Suprapubic skin (tissue), 4 donors: ENCODE measurements around the gene GBP4. TPM values are rescaled to one million over a fixed set of nuclear protein-coding genes. Genes with fewer than 3 reads are reported as not detected.
A peak's percentile ranks its signal among the peaks of the same experiment; 100 is the strongest.
"Not testable (repeated sequence)": the region's sequence is repeated elsewhere in the genome, so short reads cannot be mapped to it uniquely, and the experiment has no call there.

Experiments
- DNase-seq, 2 donors: peaks; one replicate each; pipeline ENCODE4 v3.0.0-alpha.2; 2019; ENCODE audit warnings: low spot score in 2 of 2
- H3K27ac ChIP-seq: fragments of 200-600 bp; sonication (generic); one replicate; pipeline ENCODE4 v1.5.1; 2019
- H3K27me3 ChIP-seq: fragments of 200-600 bp; sonication (generic); one replicate; pipeline ENCODE4 v1.5.1; 2019
- H3K36me3 ChIP-seq: fragments of 200-600 bp; sonication (generic); one replicate; pipeline ENCODE4 v1.5.1; 2019
- H3K4me1 ChIP-seq: fragments of 200-600 bp; sonication (generic); one replicate; pipeline ENCODE4 v1.5.1; 2019
- H3K4me3 ChIP-seq: fragments of 200-600 bp; sonication (generic); one replicate; pipeline ENCODE4 v1.5.1; 2019; ENCODE audit warnings: mild to moderate bottlenecking
- H3K9me3 ChIP-seq: fragments of 200-600 bp; sonication (generic); one replicate; pipeline ENCODE4 v1.5.1; 2019
- CTCF ChIP-seq, 2 donors: fragments of 200-600 bp in 1 of 2; fragments of 450-650 bp in 1 of 2; sonication (generic) in 1 of 2; IDR thresholded peaks; one replicate each; pipeline ENCODE4 v1.5.1; 2016 to 2019; ENCODE audit warnings: antibody characterized with exemption in 2 of 2, mild to moderate bottlenecking in 1 of 2, moderate library complexity in 1 of 2
- EP300 ChIP-seq: sonication (generic); formaldehyde crosslinking; IDR thresholded peaks from one replicate; pipeline ENCODE4 v1.6.1; 2017; ENCODE audit warnings: antibody characterized with exemption
- POLR2A ChIP-seq, 2 donors: fragments of 450-650 bp; IDR thresholded peaks; one replicate each; pipeline ENCODE4 v1.6.1; 2017; ENCODE audit warnings: antibody characterized with exemption in 2 of 2, mild to moderate bottlenecking in 2 of 2, moderate library complexity in 2 of 2
- POLR2AphosphoS5 ChIP-seq, 3 donors: sonication (generic); formaldehyde crosslinking; IDR thresholded peaks; one replicate each; pipeline ENCODE4 v1.6.1; 2017; ENCODE audit warnings: antibody characterized with exemption in 3 of 3
- WGBS: methylation state at CpG from one replicate; pipeline ENCODE4 v1.1.5; 2018; 5-methylcytosine and 5-hydroxymethylcytosine counted together
- total RNA-seq, 4 donors: library from RNA; depleted of rRNA; stranded (reverse); fragments of >200 nt; gene quantifications; one replicate each; pipeline ENCODE4 v1.1.0, GENCODE V29; 2016

Gene GBP4
- 1 to 10 TPM; 1.2 to 6.4 (median 1.6) TPM for total RNA-seq

GRCh38 chr1:89198491-89199072 lies at the start of gene GBP4:
TSS of gene GBP4 (minus strand) at chr1:89198942. CDS start at chr1:89198834, 108 bp downstream.
- Histone ChIP-seq H3K36me3 (no peaks in the 10 kb centered on the region), H3K4me1 (peaks cover 10% of the 10 kb centered on the region), H3K27ac (peak within 1 kb of the TSS; percentile 16), H3K9me3 (no peaks in the 10 kb centered on the region), H3K4me3 (peak within 1 kb of the TSS; percentile 47), H3K27me3 (no peaks in the 10 kb centered on the region)
- no peak for DNase-seq
- 28% methylated on average over 21 of the region's 21 CpGs for WGBS
- TF ChIP-seq CTCF (IDR thresholded peaks at IDR 0.05) (no peak), POLR2AphosphoS5 (IDR thresholded peaks at IDR 0.05) (no peak), POLR2A (IDR thresholded peaks at IDR 0.05) (no peak), EP300 (no peak)

GRCh38 chr1:89243046-89243445 lies 44.3 kb upstream of the GBP4 start:
- TF ChIP-seq POLR2A (IDR thresholded peaks at IDR 0.05) (no peak), EP300 (no peak), POLR2AphosphoS5 (IDR thresholded peaks at IDR 0.05) (no peak), CTCF (IDR thresholded peaks at IDR 0.05) (no peak)
- no peak overlapping the region for H3K4me3 ChIP-seq
- H3K27ac ChIP-seq = no peak overlapping the region
- H3K9me3 ChIP-seq = no peaks in the 10 kb centered on the region
- 83% methylated on average over 3 of the region's 3 CpGs for WGBS
- no peaks in the 10 kb centered on the region for H3K4me1 ChIP-seq
- DNase-seq = no peak
- no peaks in the 10 kb centered on the region for H3K36me3 ChIP-seq
- no peaks in the 10 kb centered on the region for H3K27me3 ChIP-seq

GRCh38 chr1:89221341-89221740 lies 22.6 kb upstream of the GBP4 start:
- 65% methylated on average over 1 of the region's 1 CpG for WGBS
- H3K4me3 ChIP-seq = no peak overlapping the region

GRCh38 chr1:89219851-89220250 lies 21.1 kb upstream of the GBP4 start:
- H3K27ac ChIP-seq, H3K4me1 ChIP-seq, H3K9me3 ChIP-seq, DNase-seq, H3K36me3 ChIP-seq, H3K27me3 ChIP-seq, H3K4me3 ChIP-seq: not testable (repeated sequence)

More at GRCh38 chr1:89221341-89221740, 22.6 kb upstream of the GBP4 start:
- no peak for DNase-seq
- no peaks in the 10 kb centered on the region for H3K27me3 ChIP-seq
- no peaks in the 10 kb centered on the region for H3K9me3 ChIP-seq
- no peaks in the 10 kb centered on the region for H3K4me1 ChIP-seq
- no peaks in the 10 kb centered on the region for H3K36me3 ChIP-seq
- H3K27ac ChIP-seq = no peak overlapping the region
- no peak for TF ChIP-seq CTCF (IDR thresholded peaks at IDR 0.05)
- no peak for TF ChIP-seq POLR2AphosphoS5 (IDR thresholded peaks at IDR 0.05)
- TF ChIP-seq EP300 = no peak
- TF ChIP-seq POLR2A (IDR thresholded peaks at IDR 0.05) = no peak

- H3K27ac ChIP-seq, H3K27me3 ChIP-seq, H3K9me3 ChIP-seq, H3K4me3 ChIP-seq, H3K36me3 ChIP-seq, H3K4me1 ChIP-seq, DNase-seq: not testable (repeated sequence)
- 90% methylated on average over 3 of the region's 3 CpGs for WGBS
These were observed 20.2 kb upstream of the GBP4 start for GRCh38 chr1:89218941-89219340.

- H3K36me3 ChIP-seq = no peaks in the 10 kb centered on the region
- DNase-seq = no peak
- H3K27me3 ChIP-seq = no peaks in the 10 kb centered on the region
- H3K4me1 ChIP-seq = no peaks in the 10 kb centered on the region
- H3K9me3 ChIP-seq = no peaks in the 10 kb centered on the region
- WGBS = 81% methylated on average over 1 of the region's 1 CpG
- H3K4me3 ChIP-seq = no peak overlapping the region
- no peak overlapping the region for H3K27ac ChIP-seq
- TF ChIP-seq CTCF (IDR thresholded peaks at IDR 0.05) (no peak), POLR2A (IDR thresholded peaks at IDR 0.05) (no peak), POLR2AphosphoS5 (IDR thresholded peaks at IDR 0.05) (no peak)
These were observed 14.6 kb upstream of the GBP4 start for GRCh38 chr1:89213347-89213746.
